Measurements from ENCODE around the gene ZNF610. TPM values are rescaled to one million over a fixed set of nuclear protein-coding genes. Genes with fewer than 3 reads are reported as not detected.
A peak's percentile ranks its signal among the peaks of the same experiment; 100 is the strongest.
"Not testable (repeated sequence)": the region's sequence is repeated elsewhere in the genome, so short reads cannot be mapped to it uniquely, and the experiment has no call there.

ZNF610 gene
- total RNA-seq, 6 experiments from 2014 or later = 0.14 TPM; not detected in 5

GRCh38 chr19:52336791-52337381 lies 843 bp downstream of the ZNF610 start:
- Mint-ChIP-seq H3K4me1 (ENCODE audit: low read depth) (no peaks in the 10 kb centered on the region), H3K9me3 (peaks cover 64% of the 10 kb centered on the region), H3K4me3 (no peak overlapping the region), H3K27ac (no peak overlapping the region), H3K27me3 (ENCODE audit: insufficient read depth) (peaks cover 6% of the 10 kb centered on the region), H3K36me3 (ENCODE audit: low read depth) (peaks cover 15% of the 10 kb centered on the region)
- no peak for TF ChIP-seq CTCF (IDR thresholded peaks at IDR 0.05)
- DNase-seq = no peak

- not testable (repeated sequence) for H3K27ac Mint-ChIP-seq; H3K4me1 Mint-ChIP-seq (ENCODE audit: low read depth); H3K36me3 Mint-ChIP-seq (ENCODE audit: low read depth); DNase-seq; H3K27me3 Mint-ChIP-seq (ENCODE audit: insufficient read depth); H3K4me3 Mint-ChIP-seq
- H3K9me3 Mint-ChIP-seq = peaks cover 56% of the 10 kb centered on the region
Observed at GRCh38 chr19:52339022-52339421, 3.0 kb downstream of the ZNF610 start.

GRCh38 chr19:52343548-52343947 lies 7.5 kb downstream of the ZNF610 start:
- TF ChIP-seq CTCF (IDR thresholded peaks at IDR 0.05) = peak; percentile 69
- H3K27ac Mint-ChIP-seq = no peak overlapping the region
- H3K27me3 Mint-ChIP-seq (ENCODE audit: insufficient read depth) = no peaks in the 10 kb centered on the region; the same call in 1 of the 2 replicates

GRCh38 chr19:52345162-52345561 lies 9.1 kb downstream of the ZNF610 start:
- no peaks in the 10 kb centered on the region for H3K27me3 Mint-ChIP-seq (ENCODE audit: insufficient read depth)
- peaks cover 45% of the 10 kb centered on the region for H3K9me3 Mint-ChIP-seq
- no peak overlapping the region for H3K27ac Mint-ChIP-seq
- TF ChIP-seq CTCF (IDR thresholded peaks at IDR 0.05) = no peak
- peaks cover 4% of the 10 kb centered on the region; the same call in 1 of the 2 replicates for H3K36me3 Mint-ChIP-seq (ENCODE audit: low read depth)
- no peaks in the 10 kb centered on the region for H3K4me1 Mint-ChIP-seq (ENCODE audit: low read depth)
- H3K4me3 Mint-ChIP-seq = no peak overlapping the region
- DNase-seq = no peak

More at GRCh38 chr19:52343548-52343947, 7.5 kb downstream of the ZNF610 start:
- DNase-seq = no peak
- Mint-ChIP-seq H3K36me3 (ENCODE audit: low read depth) (peaks cover 4% of the 10 kb centered on the region; the same call in 1 of the 2 replicates), H3K4me3 (no peak overlapping the region), H3K9me3 (peaks cover 50% of the 10 kb centered on the region), H3K4me1 (ENCODE audit: low read depth) (no peaks in the 10 kb centered on the region)

- peaks cover 16% of the 10 kb centered on the region for H3K36me3 Mint-ChIP-seq (ENCODE audit: low read depth)
Observed at GRCh38 chr19:52351512-52351911, 15.5 kb downstream of the ZNF610 start.

More at GRCh38 chr19:52351512-52351911, 15.5 kb downstream of the ZNF610 start:
- Mint-ChIP-seq H3K4me1 (ENCODE audit: low read depth) (no peaks in the 10 kb centered on the region), H3K4me3 (no peak overlapping the region), H3K9me3 (peaks cover 62% of the 10 kb centered on the region), H3K27ac (no peak overlapping the region), H3K27me3 (ENCODE audit: insufficient read depth) (no peaks in the 10 kb centered on the region; the same call in 1 of the 2 replicates)
- DNase-seq = no peak
- TF ChIP-seq CTCF (IDR thresholded peaks at IDR 0.05) = no peak
